GM12878 (cell line): ENCODE measurements around the gene CENPX. TPM values are rescaled to one million over a fixed set of nuclear protein-coding genes. Genes with fewer than 3 reads are reported as not detected.

Source experiments
- ATAC-seq: fragments of 200-7000 bp; cut with Tn5 transposase; 3 replicates; pipeline ENCODE4 v1.9.1; 2020; ENCODE audit warnings: mild to moderate bottlenecking, moderate library complexity
- BruUV-seq: library from RNA; stranded (reverse); fragments of 400-500 nt; replicated peaks from 2 replicates; lab custom pipeline; 2021; lab: Mats Ljungman, UMichigan
- CTCF ChIA-PET: fragments of 300-600 bp; sonication (Branson Sonifier 250); formaldehyde crosslinking; extraction: SDS; loops from one replicate; lab custom pipeline; 2021; ENCODE audit warnings: inconsistent platforms; lab: Yijun Ruan, JAX
- POLR2A ChIA-PET: fragments of 350-600 bp; formaldehyde crosslinking; extraction: SDS; loops from one replicate; lab custom pipeline; 2021; ENCODE audit warnings: inconsistent platforms; lab: Charles Lee
- RAD21 ChIA-PET: fragments of 300-600 bp; sonication (Branson Sonifier 250); formaldehyde crosslinking; loops from one replicate; lab custom pipeline; 2023; ENCODE audit warnings: antibody characterized with exemption; ENCODE audit not compliant: unreplicated experiment; lab: Charles Lee
- SMC1A ChIA-PET: fragments of 300-600 bp; sonication (Branson Sonifier 250); formaldehyde crosslinking; loops from one replicate; lab custom pipeline; 2023; ENCODE audit not compliant: unreplicated experiment, uncharacterized antibody; lab: Charles Lee
- DNase-seq: peaks from one replicate; pipeline ENCODE4 v3.0.0-alpha.2; 2011; ENCODE audit warnings: low read depth, low spot score
- FAIRE-seq: peaks from 3 replicates; lab custom pipeline; 2011; peaks lifted over from hg19 to GRCh38; lab: Jason Lieb, UNC
- H2AFZ ChIP-seq: 2 replicates; pipeline ENCODE4 v1.6.0; 2011; ENCODE audit warnings: low read depth, low read length, control low read depth; ENCODE audit not compliant: control insufficient read depth
- H3K27ac ChIP-seq: 2 replicates; pipeline ENCODE4 v1.5.1; 2011; ENCODE audit warnings: control low read depth; ENCODE audit not compliant: control insufficient read depth, insufficient read depth
- H3K27me3 ChIP-seq, 2 experiments: replicated peaks in 1 of 2; 2 replicates each; pipeline versions ENCODE4 v1.6.0 to v1.6.1; 2011; ENCODE audit warnings: low read length in 1 of 2; ENCODE audit not compliant: control insufficient read depth in 2 of 2, insufficient read depth in 2 of 2
- H3K36me3 ChIP-seq, 2 experiments: 2 replicates each; pipeline ENCODE4 v1.5.1; 2011; ENCODE audit warnings: low read length in 1 of 2; ENCODE audit not compliant: control insufficient read depth in 2 of 2, insufficient read depth in 2 of 2
- H3K4me1 ChIP-seq: 2 replicates; pipeline ENCODE4 v1.6.1; 2011; ENCODE audit warnings: mild to moderate bottlenecking, low read length, moderate library complexity, mixed read lengths; ENCODE audit not compliant: control insufficient read depth, insufficient read depth
- H3K4me2 ChIP-seq: 2 replicates; pipeline ENCODE4 v1.6.0; 2011; ENCODE audit warnings: control low read depth; ENCODE audit not compliant: control insufficient read depth, insufficient read depth
- H3K4me3 ChIP-seq: fragments of 200-600 bp; sonication (generic); 2 replicates; pipeline ENCODE4 v1.5.1; 2016
- H3K79me2 ChIP-seq: 2 replicates; pipeline ENCODE4 v1.6.0; 2011; ENCODE audit warnings: low read length; ENCODE audit not compliant: control insufficient read depth, insufficient read depth
- H3K9ac ChIP-seq: 2 replicates; pipeline ENCODE4 v1.8.0; 2011; ENCODE audit warnings: low read length, control low read depth, mixed read lengths; ENCODE audit not compliant: control insufficient read depth, insufficient read depth
- H3K9me3 ChIP-seq: replicated peaks from 3 replicates; pipeline ENCODE4 v1.5.1; 2011; ENCODE audit warnings: mild to moderate bottlenecking, low read length; ENCODE audit not compliant: control insufficient read depth, insufficient read depth
- H4K20me1 ChIP-seq: 2 replicates; pipeline ENCODE4 v1.6.0; 2011; ENCODE audit not compliant: control insufficient read depth, insufficient read depth
- BCLAF1 ChIP-seq: fragments of 450-650 bp; IDR thresholded peaks from 2 replicates; pipeline ENCODE4 v1.6.1; 2017; ENCODE audit warnings: antibody characterized with exemption, mild to moderate bottlenecking, moderate library complexity
- E2F8 ChIP-seq: fragments of 450-650 bp; IDR thresholded peaks from 2 replicates; pipeline ENCODE4 v1.6.1; 2018; ENCODE audit warnings: mild to moderate bottlenecking, low read depth, moderate library complexity; ENCODE audit not compliant: partially characterized antibody
- EGR1 ChIP-seq, 2 experiments: IDR thresholded peaks; 1 replicate in 1 of 2; 2 replicates in 1 of 2; pipeline ENCODE4 v1.6.1; 2011 to 2012; ENCODE audit warnings: low read depth in 2 of 2, low read length in 2 of 2, borderline replicate concordance in 1 of 2, mild to moderate bottlenecking in 1 of 2, moderate library complexity in 1 of 2
- ESRRA ChIP-seq: IDR thresholded peaks from 2 replicates; pipeline ENCODE4 v1.6.1; 2012; ENCODE audit warnings: mild to moderate bottlenecking, low read length, improper control_type of control experiment
- MEF2A ChIP-seq: IDR thresholded peaks from 2 replicates; pipeline ENCODE4 v1.6.1; 2011; ENCODE audit warnings: low read depth, mild to moderate bottlenecking, low read length, moderate library complexity; ENCODE audit not compliant: insufficient read depth
- POLR2A ChIP-seq: IDR thresholded peaks from 2 replicates; pipeline ENCODE4 v1.6.1; 2011; ENCODE audit warnings: low read depth, mild to moderate bottlenecking, low read length
- POLR2AphosphoS5 ChIP-seq: IDR thresholded peaks from 2 replicates; pipeline ENCODE4 v1.6.1; 2011; ENCODE audit warnings: mild to moderate bottlenecking, low read length, inconsistent platforms
- RB1 ChIP-seq: fragments of 450-650 bp; formaldehyde crosslinking; IDR thresholded peaks from 2 replicates; pipeline ENCODE4 v1.6.1; 2017; ENCODE audit warnings: mild to moderate bottlenecking, borderline replicate concordance
- WGBS: methylation state at CpG from one replicate; pipeline ENCODE4 v1.1.6; 2016; ENCODE audit warnings: low lambda C conversion rate; ENCODE audit not compliant: insufficient replicate concordance, insufficient coverage; ENCODE audit errors: missing lambda C conversion rate; 5-methylcytosine and 5-hydroxymethylcytosine counted together
- in situ Hi-C: fragments of 300-500 bp; cut with MboI; formaldehyde crosslinking; loops from 9 replicates; pipeline ENCODE4 v1.14.3; 2018; ENCODE audit warnings: mixed read lengths
- intact Hi-C: fragments of 100-400 bp; cut with micrococcal nuclease; formaldehyde crosslinking; loops from one replicate; pipeline ENCODE4 v1.14.2; 2022; ENCODE audit not compliant: unreplicated experiment
- polyA plus RNA-seq, 11 experiments: library from polyadenylated mRNA; depleted of rRNA in 4 of 11; unstranded in 6 of 11; stranded (reverse) in 5 of 11; fragments of >200 nt; fragmentation: Nextera tagmentation in 4 of 11; fragmentation: Illumina TruSeq in 1 of 11; extraction: Ambion mirVana in 4 of 11; extraction: Trizol in 1 of 11; gene quantifications; 1 replicate in 1 of 11; 2 replicates in 10 of 11; pipeline versions ENCODE4 v1.2.1 to v1.2.3, GENCODE V29; 2011 to 2016; ENCODE audit warnings: inconsistent platforms in 2 of 11, missing spikeins in 2 of 11, low read depth in 1 of 11
- total RNA-seq, 4 experiments: library from RNA; depleted of rRNA in 3 of 4; stranded (reverse); fragments of >200 nt in 3 of 4; fragmentation: Illumina TruSeq in 1 of 4; extraction: Trizol in 1 of 4; gene quantifications; 2 replicates each; pipeline versions ENCODE4 v1.2.1 to v1.2.3, GENCODE V29; 2013 to 2021

CENPX gene
- total and polyA plus RNA-seq, 10 of the 15 experiments (the other 5 are each of a cell fraction or from before 2014, with no cell fraction given): 11.7 to 182 (median 71.9) TPM

GRCh38 chr17:82062076-82062983 is 39.7 kb upstream of the CENPX start:
- ChIA-PET POLR2A (no interaction called here), SMC1A (no interaction called here), CTCF (no interaction called here), RAD21 (no interaction called here)
- no peak for TF ChIP-seq ESRRA
- TF ChIP-seq POLR2A: 0 out of 2 replicates have a peak, but pooled peaks have one; percentile 7
- Histone ChIP-seq H3K9ac (no peak overlapping the region), H3K27me3 (no peaks in the 10 kb centered on the region), H3K4me1 (peaks cover 8% of the 10 kb centered on the region), H3K27ac (no peak overlapping the region), H4K20me1 (no peaks in the 10 kb centered on the region), H3K4me3 (no peak overlapping the region), H3K9me3 (no peaks in the 10 kb centered on the region), H3K79me2 (peaks cover 20% of the 10 kb centered on the region), H3K36me3 (peaks cover 3 to 19% of the 10 kb centered on the region in 2 experiments; a peak in 3 of 4 replicates), H3K4me2 (no peak overlapping the region), H2AFZ (no peak overlapping the region)
- BruUV-seq: no TSS peak
- DNase-seq (no peak), FAIRE-seq (no peak), ATAC-seq (no peak)
- WGBS: 91% methylated on average over 23 of the region's 24 CpGs
- intact Hi-C loops (no loop called here), in situ Hi-C loops (no loop called here)

- ChIA-PET POLR2A (no interaction called here), CTCF (no interaction called here), RAD21 (no interaction called here), SMC1A (no interaction called here)
- H2AFZ ChIP-seq: no peak overlapping the region
- BruUV-seq: no TSS peak
- peaks cover 19% of the 10 kb centered on the region for H3K79me2 ChIP-seq
- H3K27me3 ChIP-seq: no peaks in the 10 kb centered on the region
- no peak overlapping the region for H3K9ac ChIP-seq
- no peak for DNase-seq
- ATAC-seq: no peak
- WGBS: 87% methylated on average over 32 of the region's 34 CpGs
- no peaks in the 10 kb centered on the region for H4K20me1 ChIP-seq
- FAIRE-seq: no peak
- no peaks in the 10 kb centered on the region for H3K9me3 ChIP-seq
- intact Hi-C loops: no loop called here
- peaks cover 3 to 26% of the 10 kb centered on the region in 2 experiments for H3K36me3 ChIP-seq
- H3K4me2 ChIP-seq: no peak overlapping the region
- no peak overlapping the region for H3K4me3 ChIP-seq
- H3K4me1 ChIP-seq: peaks cover 8% of the 10 kb centered on the region
- no peak overlapping the region for H3K27ac ChIP-seq
- in situ Hi-C loops: no loop called here
- no peak for TF ChIP-seq EGR1 (IDR thresholded peaks at IDR 0.05; ENCODE audit: borderline replicate concordance in 1 of 2, low read depth in 2 of 2, low read length in 2 of 2)
- peak; percentile 64 for TF ChIP-seq POLR2A
- no peak for TF ChIP-seq MEF2A
- TF ChIP-seq POLR2AphosphoS5: peak; percentile 52; the same call in 1 of the 2 replicates
- no peak for TF ChIP-seq E2F8
- no peak for TF ChIP-seq RB1
- no peak for TF ChIP-seq BCLAF1
These were observed 38.6 kb upstream of the CENPX start for GRCh38 chr17:82061047-82061925.
